Loucy (cell line): Measurements from ENCODE around the gene PCDHGA3.
"Not testable (repeated sequence)": the region's sequence is repeated elsewhere in the genome, so short reads cannot be mapped to it uniquely, and the experiment has no call there.

Experiments
- H2AFZ ChIP-seq: fragments of 200-600 bp; sonication (generic); 2 replicates; pipeline ENCODE4 v1.6.0; 2016; ENCODE audit warnings: antibody characterized with exemption, mild to moderate bottlenecking, low read length, moderate library complexity
- H3F3A ChIP-seq: fragments of 200-600 bp; 2 replicates; pipeline ENCODE4 v1.6.0; 2016; ENCODE audit warnings: antibody characterized with exemption, low read depth, mild to moderate bottlenecking
- H3K27me3 ChIP-seq: fragments of 200-600 bp; sonication (generic); 2 replicates; pipeline ENCODE4 v1.6.1; 2014; ENCODE audit warnings: low read length, mild to moderate bottlenecking; ENCODE audit not compliant: insufficient read depth, poor library complexity, severe bottlenecking
- H3K36me3 ChIP-seq: fragments of 200-600 bp; sonication (generic); 2 replicates; pipeline ENCODE4 v1.6.1; 2016; ENCODE audit warnings: low read length; ENCODE audit not compliant: insufficient read depth
- H3K4me1 ChIP-seq: fragments of 200-600 bp; sonication (generic); 2 replicates; pipeline ENCODE4 v1.5.1; 2014; ENCODE audit warnings: low read length, mild to moderate bottlenecking; ENCODE audit not compliant: insufficient read depth, poor library complexity, severe bottlenecking
- H3K4me2 ChIP-seq: fragments of 200-600 bp; sonication (generic); 2 replicates; pipeline ENCODE4 v1.6.0; 2014; ENCODE audit warnings: antibody characterized with exemption, low read length, low read depth, mild to moderate bottlenecking; ENCODE audit not compliant: poor library complexity, severe bottlenecking
- H3K4me3 ChIP-seq: fragments of 200-600 bp; sonication (generic); 2 replicates; pipeline ENCODE4 v1.5.1; 2014; ENCODE audit warnings: low read length, mild to moderate bottlenecking, mixed read lengths; ENCODE audit not compliant: poor library complexity, severe bottlenecking
- H3K79me2 ChIP-seq: fragments of 200-600 bp; sonication (generic); 2 replicates; pipeline ENCODE4 v1.6.1; 2014; ENCODE audit warnings: low read length; ENCODE audit not compliant: insufficient read depth
- H3K9ac ChIP-seq: fragments of 200-600 bp; sonication (generic); 2 replicates; pipeline ENCODE4 v1.6.0; 2014; ENCODE audit warnings: mild to moderate bottlenecking, low read depth, low read length, moderate library complexity; ENCODE audit not compliant: poor library complexity, severe bottlenecking
- H3K9me2 ChIP-seq: fragments of 200-600 bp; sonication (generic); replicated peaks from 2 replicates; pipeline ENCODE4 v1.6.1; 2016; ENCODE audit warnings: low read depth, low read length, mixed read lengths
- H3K9me3 ChIP-seq: fragments of 200-600 bp; sonication (generic); 2 replicates; pipeline ENCODE4 v1.6.1; 2014; ENCODE audit warnings: mild to moderate bottlenecking, antibody characterized with exemption, low read length, low read depth; ENCODE audit not compliant: insufficient read depth
- H4K20me1 ChIP-seq: fragments of 200-600 bp; sonication (generic); 2 replicates; pipeline ENCODE4 v1.6.0; 2014; ENCODE audit warnings: antibody characterized with exemption, low read length, mild to moderate bottlenecking; ENCODE audit not compliant: insufficient read depth, poor library complexity, severe bottlenecking
- EZH2phosphoT487 ChIP-seq: fragments of 200-600 bp; IDR thresholded peaks from 2 replicates; pipeline ENCODE4 v1.6.1; 2018; ENCODE audit warnings: antibody characterized with exemption, mild to moderate bottlenecking, moderate library complexity, borderline replicate concordance
- TF ChIP-seq, protein P1 (sequence below): fragments of 200-600 bp; sonication (generic); conservative IDR thresholded peaks from 2 replicates; pipeline ENCODE4 v1.5.1; 2014; ENCODE audit warnings: mild to moderate bottlenecking, antibody characterized with exemption, low read length

The PCDHGA3 gene

DNA sequence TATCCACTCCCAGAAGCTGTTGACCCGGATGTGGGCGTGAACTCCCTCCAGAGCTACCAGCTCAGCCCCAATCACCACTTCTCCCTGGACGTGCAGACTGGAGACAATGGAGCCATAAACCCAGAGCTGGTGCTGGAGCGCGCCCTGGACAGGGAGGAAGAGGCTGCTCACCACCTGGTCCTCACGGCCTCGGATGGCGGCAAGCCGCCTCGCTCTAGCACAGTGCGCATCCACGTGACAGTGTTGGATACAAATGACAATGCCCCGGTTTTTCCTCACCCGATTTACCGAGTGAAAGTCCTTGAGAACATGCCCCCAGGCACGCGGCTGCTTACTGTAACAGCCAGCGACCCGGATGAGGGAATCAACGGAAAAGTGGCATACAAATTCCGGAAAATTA is 49.6 kb downstream of the PCDHGA3 start:
- TF ChIP-seq EZH2phosphoT487: no peak
- TF ChIP-seq, protein P1, sequence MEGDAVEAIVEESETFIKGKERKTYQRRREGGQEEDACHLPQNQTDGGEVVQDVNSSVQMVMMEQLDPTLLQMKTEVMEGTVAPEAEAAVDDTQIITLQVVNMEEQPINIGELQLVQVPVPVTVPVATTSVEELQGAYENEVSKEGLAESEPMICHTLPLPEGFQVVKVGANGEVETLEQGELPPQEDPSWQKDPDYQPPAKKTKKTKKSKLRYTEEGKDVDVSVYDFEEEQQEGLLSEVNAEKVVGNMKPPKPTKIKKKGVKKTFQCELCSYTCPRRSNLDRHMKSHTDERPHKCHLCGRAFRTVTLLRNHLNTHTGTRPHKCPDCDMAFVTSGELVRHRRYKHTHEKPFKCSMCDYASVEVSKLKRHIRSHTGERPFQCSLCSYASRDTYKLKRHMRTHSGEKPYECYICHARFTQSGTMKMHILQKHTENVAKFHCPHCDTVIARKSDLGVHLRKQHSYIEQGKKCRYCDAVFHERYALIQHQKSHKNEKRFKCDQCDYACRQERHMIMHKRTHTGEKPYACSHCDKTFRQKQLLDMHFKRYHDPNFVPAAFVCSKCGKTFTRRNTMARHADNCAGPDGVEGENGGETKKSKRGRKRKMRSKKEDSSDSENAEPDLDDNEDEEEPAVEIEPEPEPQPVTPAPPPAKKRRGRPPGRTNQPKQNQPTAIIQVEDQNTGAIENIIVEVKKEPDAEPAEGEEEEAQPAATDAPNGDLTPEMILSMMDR: no peak
- Histone ChIP-seq H3K36me3 (no peaks in the 10 kb centered on the region), H3K4me2 (no peak overlapping the region), H2AFZ (no peak overlapping the region), H3K9me3 (no peaks in the 10 kb centered on the region), H3K4me3 (no peak overlapping the region), H3K79me2 (no peaks in the 10 kb centered on the region), H4K20me1 (no peaks in the 10 kb centered on the region), H3F3A (no peaks in the 10 kb centered on the region), H3K9me2 (no peaks in the 10 kb centered on the region), H3K27me3 (no peaks in the 10 kb centered on the region), H3K9ac (no peak overlapping the region), H3K4me1 (no peaks in the 10 kb centered on the region)

DNA sequence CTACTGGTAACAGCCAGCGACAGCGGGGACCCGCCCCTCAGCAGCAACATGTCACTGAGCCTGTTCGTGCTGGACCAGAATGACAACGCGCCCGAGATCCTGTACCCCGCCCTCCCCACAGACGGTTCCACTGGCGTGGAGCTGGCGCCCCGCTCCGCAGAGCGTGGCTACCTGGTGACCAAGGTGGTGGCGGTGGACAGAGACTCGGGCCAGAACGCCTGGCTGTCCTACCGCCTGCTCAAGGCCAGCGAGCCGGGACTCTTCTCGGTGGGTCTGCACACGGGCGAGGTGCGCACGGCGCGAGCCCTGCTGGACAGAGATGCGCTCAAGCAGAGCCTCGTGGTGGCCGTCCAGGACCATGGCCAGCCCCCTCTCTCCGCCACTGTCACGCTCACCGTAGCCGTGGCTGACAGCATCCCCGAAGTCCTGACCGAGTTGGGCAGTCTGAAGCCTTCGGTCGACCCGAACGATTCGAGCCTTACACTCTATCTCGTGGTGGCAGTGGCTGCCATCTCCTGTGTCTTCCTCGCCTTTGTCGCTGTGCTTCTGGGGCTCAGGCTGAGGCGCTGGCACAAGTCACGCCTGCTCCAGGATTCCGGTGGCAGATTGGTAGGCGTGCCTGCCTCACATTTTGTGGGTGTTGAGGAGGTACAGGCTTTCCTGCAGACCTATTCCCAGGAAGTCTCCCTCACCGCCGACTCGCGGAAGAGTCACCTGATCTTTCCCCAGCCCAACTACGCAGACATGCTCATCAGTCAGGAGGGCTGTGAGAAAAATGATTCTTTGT is 51.0 kb downstream of the PCDHGA3 start:
- not testable (repeated sequence) for H3F3A ChIP-seq, H3K4me3 ChIP-seq, H3K27me3 ChIP-seq, H4K20me1 ChIP-seq, H3K4me1 ChIP-seq, H3K9ac ChIP-seq, H3K36me3 ChIP-seq, H3K9me3 ChIP-seq, H2AFZ ChIP-seq, H3K79me2 ChIP-seq, H3K9me2 ChIP-seq, H3K4me2 ChIP-seq
